ENCODE measurements around the gene EIF2S3B.

EIF2S3B gene

GRCh38 chr12:10554228-10554755 lies 48.6 kb downstream of the EIF2S3B start:
- no peak for DNase-seq (ENCODE audit: low read depth in 2 of 2)

GRCh38 chr12:10554756-10555481 lies 49.2 kb downstream of the EIF2S3B start:
- DNase-seq (ENCODE audit: low read depth in 2 of 2): no peak

- DNase-seq (ENCODE audit: low read depth in 2 of 2): no peak
These were observed 51.6 kb downstream of the EIF2S3B start for GRCh38 chr12:10557329-10557728.

- DNase-seq (ENCODE audit: low read depth in 2 of 2): no peak
These were observed 52.1 kb downstream of the EIF2S3B start for GRCh38 chr12:10557766-10558165.
